Naive B cell (primary cell): ENCODE results near the gene INHA. TPM values are rescaled to one million over a fixed set of nuclear protein-coding genes. Genes with fewer than 3 reads are reported as not detected.

ENCODE experiments used
- ATAC-seq, 2 donors: fragments of 150-1000 bp; cut with Tn5 transposase; 2 replicates each; pipeline ENCODE4 v1.10.0; 2021; ENCODE audit warnings: low read depth in 2 of 2, mild to moderate bottlenecking in 2 of 2, moderate library complexity in 2 of 2
- DNase-seq: peaks from one replicate; pipeline ENCODE4 v3.0.0; 2022
- H3K27ac Mint-ChIP-seq, 6 donors: one replicate each; pipeline ENCODE4 v1.8.0; 2020 to 2022; ENCODE audit warnings: mild to moderate bottlenecking in 6 of 6, mixed read lengths in 6 of 6, moderate library complexity in 5 of 6, inconsistent platforms in 2 of 6
- H3K27me3 Mint-ChIP-seq, 3 donors: one replicate each; pipeline ENCODE4 v1.8.0; 2021 to 2022; ENCODE audit warnings: mixed read lengths in 3 of 3, mild to moderate bottlenecking in 1 of 3
- H3K36me3 Mint-ChIP-seq, 2 donors: one replicate each; pipeline ENCODE4 v1.8.0; 2020 to 2022; ENCODE audit warnings: mixed read lengths in 2 of 2, inconsistent platforms in 1 of 2, mild to moderate bottlenecking in 1 of 2
- H3K4me1 Mint-ChIP-seq, 3 donors: one replicate each; pipeline ENCODE4 v1.8.0; 2020 to 2022; ENCODE audit warnings: mixed read lengths in 3 of 3, inconsistent platforms in 1 of 3, mild to moderate bottlenecking in 1 of 3, moderate library complexity in 1 of 3
- H3K4me3 Mint-ChIP-seq, 8 donors: one replicate each; pipeline ENCODE4 v1.8.0; 2020 to 2022; ENCODE audit warnings: mild to moderate bottlenecking in 8 of 8, mixed read lengths in 8 of 8, moderate library complexity in 8 of 8, inconsistent platforms in 2 of 8
- H3K9me3 Mint-ChIP-seq, 7 donors: one replicate each; pipeline ENCODE4 v1.8.0; 2020 to 2022; ENCODE audit warnings: mixed read lengths in 7 of 7, mild to moderate bottlenecking in 5 of 7, inconsistent platforms in 2 of 7, moderate library complexity in 1 of 7
- polyA plus RNA-seq, 6 donors: library from polyadenylated mRNA; unstranded; fragments of 300-500 nt; fragmentation: Illumina TruSeq; gene quantifications; one replicate each; pipeline ENCODE4 v1.2.3, GENCODE V29; 2021; ENCODE audit warnings: low read depth in 6 of 6

Gene INHA
- polyA plus RNA-seq, 6 donors from 2014 or later: not detected

DNA sequence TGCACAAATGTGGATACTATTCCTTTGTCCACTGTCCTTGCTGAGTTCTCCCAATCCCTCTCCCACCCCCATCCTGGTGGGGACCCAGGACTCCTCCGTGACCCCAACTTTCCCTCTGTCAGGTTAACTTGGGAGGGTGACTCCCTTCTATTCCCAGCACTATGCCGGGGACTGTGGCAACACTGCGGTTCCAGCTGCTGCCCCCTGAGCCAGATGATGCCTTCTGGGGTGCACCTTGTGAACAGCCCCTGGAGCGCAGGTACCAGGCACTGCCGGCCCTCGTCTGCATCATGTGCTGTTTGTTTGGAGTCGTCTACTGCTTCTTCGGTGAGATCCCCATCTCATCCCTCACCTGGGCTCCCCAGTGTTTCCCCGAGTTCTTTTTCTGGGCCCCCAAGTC is 27.5 kb upstream of the INHA start:
- Mint-ChIP-seq H3K4me3 (peak overlapping the region; percentile 75 to 89 (median 84)), H3K9me3 (peaks cover 0 to 10% (median 0%) of the 10 kb centered on the region in 7 donors), H3K4me1 (peaks cover 17 to 28% (median 24%) of the 10 kb centered on the region in 3 donors), H3K27ac (peak overlapping the region in 2 of 6 donors; percentile 2 to 56), H3K27me3 (peaks cover 43 to 86% (median 65%) of the 10 kb centered on the region in 3 donors), H3K36me3 (peaks cover 0 to 7% of the 10 kb centered on the region in 2 donors)
- no peak for DNase-seq
- no peak for ATAC-seq

DNA sequence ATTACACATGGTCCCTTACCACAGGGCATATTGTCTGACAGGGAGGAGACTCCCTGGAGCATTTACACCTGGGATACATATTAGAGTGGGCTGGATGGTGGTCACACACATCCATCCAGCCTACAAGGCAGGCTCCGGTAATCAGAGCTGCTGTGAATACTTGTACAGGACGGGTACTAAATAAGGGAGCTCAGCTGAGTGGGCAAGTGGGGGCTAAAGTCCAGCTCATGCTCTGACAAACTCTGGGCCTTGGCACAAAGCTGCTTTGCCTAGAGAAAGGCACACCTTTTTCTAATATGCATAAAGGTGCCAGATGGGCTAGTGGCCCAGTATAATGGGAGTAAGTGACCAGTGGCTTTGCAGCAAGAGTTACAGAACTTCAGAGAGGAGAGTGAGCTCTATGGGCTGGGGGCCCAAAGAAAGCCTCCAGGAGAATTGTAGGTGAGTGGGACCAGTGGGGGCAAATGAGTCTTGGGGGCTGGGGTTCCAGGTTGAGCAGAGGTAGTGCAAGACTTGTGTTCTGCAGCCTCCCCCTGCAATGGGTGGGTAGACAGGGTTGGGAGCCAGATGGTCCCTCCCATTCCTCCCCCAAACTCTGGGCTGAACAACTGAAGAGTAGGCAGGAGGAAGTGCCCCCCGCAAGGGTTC is 26.7 kb upstream of the INHA start:
- H3K4me1 Mint-ChIP-seq: peaks cover 17 to 25% (median 24%) of the 10 kb centered on the region in 3 donors
- peaks cover 43 to 87% (median 70%) of the 10 kb centered on the region in 3 donors for H3K27me3 Mint-ChIP-seq
- H3K36me3 Mint-ChIP-seq: peaks cover 0 to 7% of the 10 kb centered on the region in 2 donors
- H3K9me3 Mint-ChIP-seq: peaks cover 0 to 10% (median 0%) of the 10 kb centered on the region in 7 donors
- H3K27ac Mint-ChIP-seq: peak overlapping the region in 1 of 6 donors; percentile 46
- no peak for DNase-seq
- peak overlapping the region in 3 of 8 donors; percentile 44 to 79 (median 75) for H3K4me3 Mint-ChIP-seq
- ATAC-seq: no peak

DNA sequence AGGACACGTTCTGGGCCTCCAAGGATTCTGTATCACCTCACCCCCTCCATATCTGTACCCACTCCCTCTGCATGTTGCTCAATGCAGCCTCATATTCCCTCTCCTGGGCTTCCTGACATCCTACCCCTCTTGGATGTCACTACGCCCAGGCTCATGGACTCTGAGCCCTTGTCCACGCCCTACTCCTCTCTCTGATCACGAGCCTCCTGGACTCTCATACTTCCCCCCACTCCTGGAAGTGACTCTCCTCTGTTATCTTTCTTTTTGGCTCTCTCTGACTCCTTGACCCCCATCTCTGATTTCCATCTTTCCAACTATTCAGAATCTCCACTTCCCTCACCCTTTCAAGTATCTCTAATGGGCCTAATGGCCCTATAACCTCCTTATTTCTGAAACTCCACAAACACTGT is 26.2 kb upstream of the INHA start:
- Mint-ChIP-seq H3K4me3 (peak overlapping the region in 4 of 8 donors; percentile 23 to 55 (median 44)), H3K36me3 (peaks cover 0 to 7% of the 10 kb centered on the region in 2 donors), H3K9me3 (peaks cover 0 to 10% (median 0%) of the 10 kb centered on the region in 7 donors), H3K27me3 (peaks cover 43 to 87% (median 73%) of the 10 kb centered on the region in 3 donors), H3K27ac (peak overlapping the region in 1 of 6 donors; percentile 18), H3K4me1 (peaks cover 20 to 25% (median 24%) of the 10 kb centered on the region in 3 donors)
- ATAC-seq (no peak), DNase-seq (no peak)

DNA sequence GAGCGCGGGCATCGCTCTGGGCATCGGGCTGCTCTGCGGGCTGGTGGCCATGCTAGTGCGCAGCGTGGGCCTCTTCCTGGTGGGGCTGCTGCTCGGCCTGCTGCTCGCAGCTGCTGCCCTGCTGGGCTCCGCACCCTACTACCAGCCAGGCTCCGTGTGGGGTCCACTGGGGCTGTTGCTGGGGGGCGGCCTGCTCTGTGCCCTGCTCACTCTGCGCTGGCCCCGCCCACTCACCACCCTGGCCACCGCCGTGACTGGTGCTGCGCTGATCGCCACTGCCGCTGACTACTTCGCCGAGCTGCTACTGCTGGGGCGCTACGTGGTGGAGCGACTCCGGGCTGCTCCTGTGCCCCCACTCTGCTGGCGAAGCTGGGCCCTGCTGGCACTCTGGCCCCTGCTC is 24.5 kb upstream of the INHA start:
- Mint-ChIP-seq H3K4me3 (no peak overlapping the region), H3K36me3 (peaks cover 0 to 7% of the 10 kb centered on the region in 2 donors), H3K9me3 (peaks cover 0 to 10% (median 0%) of the 10 kb centered on the region in 7 donors), H3K4me1 (peaks cover 19 to 27% (median 26%) of the 10 kb centered on the region in 3 donors), H3K27me3 (peaks cover 36 to 83% (median 81%) of the 10 kb centered on the region in 3 donors), H3K27ac (no peak overlapping the region)
- DNase-seq: no peak
- ATAC-seq: no peak

DNA sequence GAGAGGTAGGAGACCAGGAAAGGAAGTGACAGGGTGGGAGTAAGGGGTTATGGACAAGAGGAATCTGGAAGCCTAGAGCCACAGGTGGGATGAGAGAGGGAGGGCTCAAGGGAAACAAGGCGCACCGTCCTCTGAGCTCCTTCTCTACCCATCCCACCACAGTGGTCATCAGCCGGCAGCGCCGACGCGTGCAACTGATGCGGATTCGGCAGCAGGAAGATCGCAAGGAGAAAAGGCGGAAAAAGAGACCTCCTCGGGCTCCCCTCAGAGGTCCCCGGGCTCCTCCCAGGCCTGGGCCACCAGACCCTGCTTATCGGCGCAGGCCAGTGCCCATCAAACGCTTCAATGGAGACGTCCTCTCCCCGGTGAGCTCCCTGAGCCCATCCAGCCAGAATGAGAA is 23.1 kb upstream of the INHA start:
- peaks cover 0 to 7% of the 10 kb centered on the region in 2 donors for H3K36me3 Mint-ChIP-seq
- peaks cover 0 to 10% (median 0%) of the 10 kb centered on the region in 7 donors for H3K9me3 Mint-ChIP-seq
- H3K27me3 Mint-ChIP-seq: peaks cover 43 to 89% (median 88%) of the 10 kb centered on the region in 3 donors
- peak overlapping the region in 1 of 6 donors; percentile 7 for H3K27ac Mint-ChIP-seq
- no peak for DNase-seq
- peak overlapping the region in 1 of 8 donors; percentile 43 for H3K4me3 Mint-ChIP-seq
- peaks cover 21 to 23% (median 23%) of the 10 kb centered on the region in 3 donors for H3K4me1 Mint-ChIP-seq
- no peak for ATAC-seq

DNA sequence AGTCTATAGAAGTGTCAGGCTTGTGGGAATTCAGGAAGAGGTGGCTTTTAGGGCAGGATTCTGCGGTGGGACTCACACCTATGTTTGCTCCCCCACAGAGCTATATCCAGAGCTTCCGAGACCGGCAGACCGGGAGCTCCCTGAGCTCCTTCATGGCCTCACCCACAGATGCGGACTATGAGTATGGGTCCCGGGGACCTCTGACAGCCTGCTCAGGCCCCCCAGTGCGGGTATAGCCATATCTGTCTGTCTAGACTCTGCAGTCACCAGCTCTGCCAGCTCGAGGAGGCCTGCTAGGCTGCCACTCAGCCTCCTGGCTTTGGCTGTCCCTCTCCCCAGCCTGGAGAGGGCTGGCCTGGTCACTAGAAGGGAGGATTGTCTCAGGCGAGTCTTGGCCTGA is 22.5 kb upstream of the INHA start:
- DNase-seq (no peak), ATAC-seq (no peak)
- Mint-ChIP-seq H3K9me3 (peaks cover 0 to 10% (median 0%) of the 10 kb centered on the region in 7 donors), H3K4me1 (peaks cover 15 to 20% (median 17%) of the 10 kb centered on the region in 3 donors), H3K4me3 (no peak overlapping the region), H3K36me3 (peaks cover 0 to 7% of the 10 kb centered on the region in 2 donors), H3K27me3 (peaks cover 47 to 91% (median 89%) of the 10 kb centered on the region in 3 donors), H3K27ac (no peak overlapping the region)

DNA sequence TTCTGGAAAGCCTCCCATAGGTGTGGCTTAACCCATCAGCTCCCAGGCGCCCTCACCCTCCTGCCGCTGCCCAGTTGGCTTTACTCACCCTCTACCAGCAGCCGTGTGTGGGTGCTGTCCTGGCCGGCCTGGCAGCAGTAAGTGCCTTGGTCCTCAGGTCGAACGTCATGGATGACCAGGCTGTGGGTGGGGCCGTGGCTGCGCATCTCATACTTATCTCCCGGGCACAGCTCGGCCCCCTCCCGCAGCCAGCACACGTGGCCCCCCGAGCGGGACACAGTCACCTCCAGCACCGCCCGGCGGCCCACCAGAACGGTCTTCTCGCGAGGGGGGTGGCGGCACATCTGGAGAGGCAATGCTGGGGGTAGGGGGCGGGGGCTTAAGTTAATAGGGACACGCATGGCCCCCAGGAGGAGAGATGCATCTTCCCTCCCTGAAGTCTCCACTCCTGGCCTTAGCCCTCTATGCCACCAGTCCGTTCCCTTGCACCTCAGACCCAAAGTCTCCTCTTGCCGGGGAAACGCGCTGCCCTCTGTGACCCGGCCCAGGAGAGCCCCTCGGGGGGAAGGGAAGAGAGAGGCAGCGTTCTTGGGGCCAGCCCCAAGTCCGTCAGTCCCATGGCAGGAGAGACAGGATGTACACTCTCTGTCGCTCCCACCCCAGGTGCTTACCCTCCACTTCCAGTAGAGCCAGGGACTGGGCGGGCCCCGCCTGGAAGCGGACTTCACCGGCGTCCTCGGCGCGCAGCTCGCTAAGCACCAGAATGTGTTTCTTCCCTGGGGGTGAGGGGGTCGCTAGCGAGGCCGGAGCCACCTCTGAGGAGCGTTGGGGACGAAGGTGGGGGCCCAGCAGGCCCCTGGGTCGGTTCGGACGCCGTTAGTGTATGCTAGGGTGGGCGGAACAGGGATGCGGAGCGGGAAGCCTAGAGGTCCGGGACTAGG is 20.4 kb upstream of the INHA start:
- peak overlapping the region in 3 of 6 donors; percentile 56 to 90 (median 65) for H3K27ac Mint-ChIP-seq
- DNase-seq (no peak), ATAC-seq (peak; percentile 4 to 11)
- peaks cover 34 to 89% (median 86%) of the 10 kb centered on the region in 3 donors for H3K27me3 Mint-ChIP-seq
- peak overlapping the region; percentile 69 to 87 (median 80) for H3K4me3 Mint-ChIP-seq
- peaks cover 0 to 5% (median 0%) of the 10 kb centered on the region in 7 donors for H3K9me3 Mint-ChIP-seq
- H3K36me3 Mint-ChIP-seq: peaks cover 0 to 7% of the 10 kb centered on the region in 2 donors
- H3K4me1 Mint-ChIP-seq: peaks cover 11 to 13% (median 12%) of the 10 kb centered on the region in 3 donors

DNA sequence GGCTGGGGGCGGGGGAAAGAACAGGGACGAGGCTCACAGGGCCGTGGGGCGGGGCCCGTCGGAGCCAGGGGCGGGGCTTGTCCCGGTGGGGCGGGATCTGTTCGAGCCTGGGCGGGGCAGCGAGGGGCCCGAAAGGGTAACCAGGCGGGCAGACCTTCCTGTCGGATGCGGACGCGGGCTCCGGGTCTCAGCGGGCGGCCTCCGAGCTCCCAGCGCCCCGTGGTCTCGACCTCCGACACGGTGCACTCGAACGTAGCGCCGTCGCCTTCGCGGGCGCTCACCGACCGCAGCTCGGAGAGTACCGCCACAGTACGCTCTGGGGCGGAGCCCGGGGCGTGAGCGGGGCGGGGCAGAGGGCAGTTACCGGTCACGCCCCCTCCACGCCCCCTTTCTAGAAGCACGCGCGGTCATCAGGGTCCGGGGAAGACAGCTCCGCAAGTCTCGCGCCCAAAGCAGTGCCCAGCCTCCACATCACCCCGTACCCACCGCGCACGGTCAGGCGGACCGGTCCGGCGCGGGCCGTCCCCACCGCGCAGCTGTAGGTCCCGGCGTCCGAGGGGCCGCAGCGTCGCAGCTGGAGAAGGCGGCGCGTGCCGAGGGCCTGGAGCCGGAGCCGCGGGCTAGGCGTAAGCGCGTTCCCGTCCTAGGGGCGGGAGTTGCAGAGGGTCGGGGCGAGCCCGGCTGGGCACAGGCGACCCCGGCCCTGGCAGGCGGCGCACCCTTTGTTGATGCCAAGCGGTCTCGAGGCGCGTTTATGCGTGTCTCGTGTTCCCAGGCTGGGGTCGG is 19.5 kb upstream of the INHA start:
- Mint-ChIP-seq H3K36me3 (no peaks in the 10 kb centered on the region), H3K9me3 (peaks cover 0 to 5% (median 0%) of the 10 kb centered on the region in 7 donors), H3K4me3 (peak overlapping the region; percentile 69 to 87 (median 79)), H3K27me3 (peaks cover 28 to 87% (median 82%) of the 10 kb centered on the region in 3 donors), H3K4me1 (peaks cover 11 to 13% (median 12%) of the 10 kb centered on the region in 3 donors), H3K27ac (peak overlapping the region in 1 of 6 donors; percentile 56)
- DNase-seq (peak; percentile 68), ATAC-seq (peak; percentile 94 to 98)

DNA sequence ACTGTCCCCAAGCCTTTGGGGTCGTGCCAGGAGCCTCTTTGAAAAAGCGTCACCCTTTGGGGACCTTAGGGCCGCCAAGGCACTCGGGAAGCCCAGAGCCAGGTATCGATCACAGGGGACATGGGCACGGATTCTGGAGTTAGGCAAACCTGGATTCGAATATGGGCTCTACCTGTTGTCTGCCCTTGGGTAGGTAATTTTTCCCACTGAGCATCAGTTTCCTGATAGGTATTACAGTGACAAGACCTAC is 19.0 kb upstream of the INHA start:
- Mint-ChIP-seq H3K4me3 (peak overlapping the region in 7 of 8 donors; percentile 31 to 77 (median 63)), H3K9me3 (peaks cover 0 to 5% (median 0%) of the 10 kb centered on the region in 7 donors), H3K27me3 (peaks cover 27 to 86% (median 77%) of the 10 kb centered on the region in 3 donors), H3K36me3 (no peaks in the 10 kb centered on the region), H3K27ac (peak overlapping the region in 1 of 6 donors; percentile 22), H3K4me1 (peaks cover 11 to 13% (median 12%) of the 10 kb centered on the region in 3 donors)
- ATAC-seq: no peak
- DNase-seq: no peak

DNA sequence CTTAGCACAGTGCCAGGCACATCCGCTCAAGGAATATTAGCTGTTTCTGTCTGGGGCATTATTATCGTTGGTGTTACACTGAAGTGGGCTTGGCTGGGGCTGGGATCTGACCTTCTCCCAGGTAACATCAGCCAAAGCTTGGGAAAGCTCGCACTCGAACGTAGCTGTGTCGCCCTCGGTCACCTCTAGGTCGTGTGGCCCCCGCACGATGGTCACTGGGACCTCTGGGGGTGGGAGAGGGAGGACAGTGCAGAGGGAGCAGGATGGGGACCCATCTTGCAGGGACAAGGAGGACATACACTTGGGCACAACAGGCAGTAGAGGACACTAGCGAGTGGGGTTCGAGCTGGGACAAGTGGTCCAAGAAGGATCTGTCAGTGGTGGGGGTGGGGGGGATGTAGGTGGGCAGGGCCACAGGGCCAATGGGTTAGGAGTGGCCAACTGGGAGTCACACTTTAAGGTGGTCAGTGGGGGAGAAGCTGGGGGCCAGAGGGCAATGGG is 18.6 kb upstream of the INHA start:
- Mint-ChIP-seq H3K4me3 (peak overlapping the region; percentile 16 to 77 (median 58)), H3K27me3 (peaks cover 22 to 86% (median 74%) of the 10 kb centered on the region in 3 donors), H3K9me3 (peaks cover 0 to 5% (median 0%) of the 10 kb centered on the region in 7 donors), H3K4me1 (peaks cover 9 to 13% (median 11%) of the 10 kb centered on the region in 3 donors), H3K27ac (no peak overlapping the region), H3K36me3 (no peaks in the 10 kb centered on the region)
- DNase-seq: no peak
- ATAC-seq: no peak

DNA sequence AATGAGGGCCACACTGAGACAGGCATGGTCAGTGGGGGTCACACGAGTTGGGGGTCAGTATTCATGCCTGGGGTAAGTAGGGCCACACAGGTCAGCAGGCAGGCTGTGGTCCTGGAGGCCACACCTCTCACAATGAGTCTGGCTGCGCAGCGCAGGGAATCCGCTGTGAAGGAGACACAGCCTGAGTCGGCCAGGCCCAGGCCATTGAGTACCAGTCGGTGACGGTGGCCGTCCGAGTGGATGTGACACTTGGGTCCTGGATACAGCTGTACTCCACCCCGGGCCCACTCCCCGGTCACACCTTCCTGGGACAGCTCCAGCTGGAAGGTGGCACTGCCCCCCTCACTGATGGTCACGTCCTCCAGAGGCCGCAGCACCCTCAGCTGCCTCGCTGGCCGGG is 17.8 kb upstream of the INHA start:
- Mint-ChIP-seq H3K4me3 (peak overlapping the region in 1 of 8 donors; percentile 57), H3K27me3 (peaks cover 21 to 86% (median 74%) of the 10 kb centered on the region in 3 donors)
- ATAC-seq: no peak

DNA sequence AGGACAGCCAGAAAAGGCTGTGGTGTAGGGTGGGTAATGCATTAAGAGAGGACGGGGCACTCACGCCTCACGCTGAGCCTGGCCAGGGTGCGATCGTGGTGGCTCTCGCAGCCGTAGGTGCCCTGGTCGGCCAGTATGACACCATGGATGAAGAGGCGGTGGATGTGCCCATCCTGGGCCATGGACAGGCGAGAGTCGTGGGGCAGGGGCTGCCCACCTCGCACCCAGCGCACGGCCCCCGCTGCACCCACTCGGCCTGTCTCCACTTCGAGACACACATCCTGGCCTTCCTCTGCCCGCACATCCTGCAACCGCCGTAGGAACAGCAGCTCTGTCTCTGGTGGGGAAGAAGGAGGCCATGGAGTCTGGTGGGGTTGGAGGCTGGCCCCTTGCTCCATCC is 16.2 kb upstream of the INHA start:
- DNase-seq: no peak
- peaks cover 9 to 10% (median 9%) of the 10 kb centered on the region in 3 donors for H3K4me1 Mint-ChIP-seq
- H3K27ac Mint-ChIP-seq: no peak overlapping the region
- H3K27me3 Mint-ChIP-seq: peaks cover 24 to 78% (median 68%) of the 10 kb centered on the region in 3 donors
- no peaks in the 10 kb centered on the region for H3K36me3 Mint-ChIP-seq
- peaks cover 0 to 5% (median 0%) of the 10 kb centered on the region in 7 donors for H3K9me3 Mint-ChIP-seq
- H3K4me3 Mint-ChIP-seq: no peak overlapping the region
- ATAC-seq: no peak

More for the DNA sequence above, 17.8 kb upstream of the INHA start:
- H3K9me3 Mint-ChIP-seq: peaks cover 0 to 5% (median 0%) of the 10 kb centered on the region in 7 donors
- DNase-seq: no peak
- no peaks in the 10 kb centered on the region for H3K36me3 Mint-ChIP-seq
- H3K27ac Mint-ChIP-seq: peak overlapping the region in 1 of 6 donors; percentile 44
- peaks cover 9 to 13% (median 11%) of the 10 kb centered on the region in 3 donors for H3K4me1 Mint-ChIP-seq
